ENCODE measurements around the gene FARSA. TPM values are rescaled to one million over a fixed set of nuclear protein-coding genes. Genes with fewer than 3 reads are reported as not detected.

Gene FARSA
- total and polyA plus RNA-seq, 2 donors (not counting 1 experiment from before 2014, with no cell fraction given): 26.4 to 50.1 TPM

DNA sequence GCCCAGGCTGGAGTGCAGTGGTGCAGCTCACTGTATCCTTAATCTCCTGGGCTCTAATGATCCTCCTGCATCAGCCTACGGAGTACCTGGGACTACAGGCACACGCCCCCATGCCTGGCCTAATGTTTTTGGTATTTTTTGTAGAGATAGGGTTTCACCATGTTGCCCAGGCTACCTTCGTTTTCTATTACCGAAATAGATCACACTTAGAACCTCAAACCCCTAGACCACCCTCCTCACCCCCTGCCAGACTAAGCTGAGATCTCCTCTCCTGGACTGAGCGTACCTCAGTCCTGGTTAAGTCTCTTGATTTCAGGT is 46.9 kb downstream of the FARSA start:
- ChIA-PET POLR2A (no interaction called here), CTCF (interaction anchor here (7.1 kb wide), 1 partner anchor 78 kb away, joined by 58 read pairs; no protein-coding TSS in a partner anchor)
- Histone ChIP-seq H3K9ac (ENCODE audit: low read length) (no peak overlapping the region), H3K27me3 (replicated peaks in 1 of 4; ENCODE audit: control extremely low read depth in 1 of 4, control insufficient read depth in 3 of 4, insufficient read depth in 4 of 4, low read length in 3 of 4) (no peaks in the 10 kb centered on the region), H3K9me3 (ENCODE audit: control extremely low read depth in 1 of 3, control insufficient read depth in 2 of 3, insufficient read depth in 1 of 3, low read length in 2 of 3) (peaks cover 0 to 37% (median 5%) of the 10 kb centered on the region in 3 donors), H3K27ac (ENCODE audit: low read length in 2 of 2) (no peak overlapping the region), H3K79me2 (ENCODE audit: control insufficient read depth, insufficient read depth, low read length) (peaks cover 5% of the 10 kb centered on the region), H3K4me2 (replicated peaks; ENCODE audit: low read depth, low read length, poor library complexity, severe bottlenecking) (no peak overlapping the region), H2AFZ (ENCODE audit: insufficient read depth, low read depth, low read length, poor library complexity, severe bottlenecking) (no peak overlapping the region), H3K36me3 (replicated peaks in 1 of 2; ENCODE audit: control extremely low read depth in 1 of 2, control insufficient read depth in 1 of 2, extremely low read depth in 1 of 2, insufficient read depth in 2 of 2, low read length in 1 of 2) (no peaks in the 10 kb centered on the region), H3K4me1 (ENCODE audit: control insufficient read depth in 2 of 2, insufficient read depth in 2 of 2, low read length in 2 of 2) (peaks cover 20 to 36% of the 10 kb centered on the region in 2 donors), H3K4me3 (ENCODE audit: control extremely low read depth in 1 of 5, extremely low read depth in 1 of 5, insufficient read depth in 1 of 5, low read depth in 2 of 5, low read length in 4 of 5) (no peak overlapping the region), H4K20me1 (ENCODE audit: control insufficient read depth, insufficient read depth, low read length, poor library complexity, severe bottlenecking) (peaks cover 5% of the 10 kb centered on the region)
- H3K27me3 Mint-ChIP-seq: no peaks in the 10 kb centered on the region
- DNase-seq (no peak), ATAC-seq (ENCODE audit: low read depth) (no peak)
- TF ChIP-seq, protein P1, sequence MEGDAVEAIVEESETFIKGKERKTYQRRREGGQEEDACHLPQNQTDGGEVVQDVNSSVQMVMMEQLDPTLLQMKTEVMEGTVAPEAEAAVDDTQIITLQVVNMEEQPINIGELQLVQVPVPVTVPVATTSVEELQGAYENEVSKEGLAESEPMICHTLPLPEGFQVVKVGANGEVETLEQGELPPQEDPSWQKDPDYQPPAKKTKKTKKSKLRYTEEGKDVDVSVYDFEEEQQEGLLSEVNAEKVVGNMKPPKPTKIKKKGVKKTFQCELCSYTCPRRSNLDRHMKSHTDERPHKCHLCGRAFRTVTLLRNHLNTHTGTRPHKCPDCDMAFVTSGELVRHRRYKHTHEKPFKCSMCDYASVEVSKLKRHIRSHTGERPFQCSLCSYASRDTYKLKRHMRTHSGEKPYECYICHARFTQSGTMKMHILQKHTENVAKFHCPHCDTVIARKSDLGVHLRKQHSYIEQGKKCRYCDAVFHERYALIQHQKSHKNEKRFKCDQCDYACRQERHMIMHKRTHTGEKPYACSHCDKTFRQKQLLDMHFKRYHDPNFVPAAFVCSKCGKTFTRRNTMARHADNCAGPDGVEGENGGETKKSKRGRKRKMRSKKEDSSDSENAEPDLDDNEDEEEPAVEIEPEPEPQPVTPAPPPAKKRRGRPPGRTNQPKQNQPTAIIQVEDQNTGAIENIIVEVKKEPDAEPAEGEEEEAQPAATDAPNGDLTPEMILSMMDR (IDR thresholded peaks at IDR 0.05): no peak
- intact Hi-C loops (cut with micrococcal nuclease): no loop called here
- 58% methylated on average over 3 of the region's 5 CpGs for WGBS (ENCODE audit: insufficient coverage)
- H3K27ac Mint-ChIP-seq: no peak overlapping the region
- H3K4me3 Mint-ChIP-seq: peak overlapping the region; percentile 62
- no peaks in the 10 kb centered on the region for H3K9me3 Mint-ChIP-seq (ENCODE audit: insufficient read depth)
- H3K4me1 Mint-ChIP-seq: peaks cover 34% of the 10 kb centered on the region

DNA sequence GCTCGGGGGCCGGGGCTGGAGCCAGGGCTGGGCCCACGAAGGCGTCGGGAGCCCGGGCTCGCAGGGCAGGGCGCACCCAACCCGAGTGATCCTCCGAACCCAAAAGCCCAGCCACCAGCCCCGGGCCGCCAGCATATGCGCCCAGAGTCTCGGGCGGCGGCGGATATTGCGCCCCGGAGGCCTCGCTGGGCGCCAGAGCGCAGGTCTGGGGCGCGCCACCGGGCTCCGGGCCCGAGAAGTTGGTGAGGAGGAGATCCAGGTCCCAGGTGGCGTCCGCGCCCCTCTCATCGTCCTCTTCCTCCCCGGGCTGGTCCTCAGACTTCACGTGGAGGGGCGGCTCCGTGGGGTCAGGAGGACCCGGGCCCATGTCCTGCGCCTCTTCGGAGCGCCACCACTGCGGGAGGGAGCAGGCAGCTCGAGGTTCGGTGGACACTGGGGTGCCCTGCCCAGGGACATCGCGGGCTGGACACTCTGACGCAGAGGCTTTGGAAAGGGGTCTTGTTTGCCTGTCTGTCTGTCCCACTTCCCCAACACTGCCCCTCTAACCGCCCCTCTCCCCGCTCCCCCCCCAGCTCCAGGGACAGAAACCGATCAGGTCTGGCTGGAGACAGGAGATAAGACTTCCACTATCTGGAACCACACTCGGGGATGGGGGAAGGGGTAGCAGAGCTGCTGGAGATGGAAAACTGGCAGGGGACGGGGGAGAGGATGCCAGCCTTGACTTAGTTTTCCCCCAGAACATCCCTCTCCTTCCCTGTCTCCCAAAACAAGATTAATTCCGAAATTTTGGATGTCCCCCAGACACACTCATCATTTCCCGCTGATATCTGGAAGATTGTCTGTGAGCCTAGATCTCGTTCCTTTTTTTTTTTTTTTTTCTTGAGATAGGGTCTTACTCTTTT is 47.5 kb downstream of the FARSA start:
- H3K9ac ChIP-seq (ENCODE audit: low read length): peak overlapping the region; percentile 62
- peaks cover under 1% of the 10 kb centered on the region for H3K79me2 ChIP-seq (ENCODE audit: control insufficient read depth, insufficient read depth, low read length)
- H4K20me1 ChIP-seq (ENCODE audit: control insufficient read depth, insufficient read depth, low read length, poor library complexity, severe bottlenecking): no peaks in the 10 kb centered on the region
- H3K4me3 Mint-ChIP-seq: peak overlapping the region; percentile 62
- intact Hi-C loops (cut with micrococcal nuclease): loop anchor here (1.0 kb wide), 1 partner anchor 79 kb away; no protein-coding TSS in a partner anchor
- H3K27me3 Mint-ChIP-seq: no peaks in the 10 kb centered on the region
- peak overlapping the region; percentile 90 for H3K4me2 ChIP-seq (replicated peaks; ENCODE audit: low read depth, low read length, poor library complexity, severe bottlenecking)
- H2AFZ ChIP-seq (ENCODE audit: insufficient read depth, low read depth, low read length, poor library complexity, severe bottlenecking): peak overlapping the region; percentile 66
- ChIA-PET POLR2A (interaction anchor here (0.5 kb wide), 2 partner anchors 9 to 75 kb away, joined by 5 to 7 read pairs; no protein-coding TSS in a partner anchor), CTCF (interaction anchor here (0.6 to 7.1 kb wide), 4 partner anchors 13 to 303 kb away, joined by 3 to 58 read pairs (median 3); partner anchors contain the start of gene CALR)
- peaks cover 29% of the 10 kb centered on the region for H3K4me1 Mint-ChIP-seq
- H3K36me3 ChIP-seq (replicated peaks in 1 of 2; ENCODE audit: control extremely low read depth in 1 of 2, control insufficient read depth in 1 of 2, extremely low read depth in 1 of 2, insufficient read depth in 2 of 2, low read length in 1 of 2): no peaks in the 10 kb centered on the region
- no peaks in the 10 kb centered on the region for H3K27me3 ChIP-seq (replicated peaks in 1 of 4; ENCODE audit: control extremely low read depth in 1 of 4, control insufficient read depth in 3 of 4, insufficient read depth in 4 of 4, low read length in 3 of 4)
- H3K27ac Mint-ChIP-seq: no peak overlapping the region
- peaks cover 17 to 36% of the 10 kb centered on the region in 2 donors for H3K4me1 ChIP-seq (ENCODE audit: control insufficient read depth in 2 of 2, insufficient read depth in 2 of 2, low read length in 2 of 2)
- no peaks in the 10 kb centered on the region for H3K9me3 Mint-ChIP-seq (ENCODE audit: insufficient read depth)
- no peak for DNase-seq
- WGBS (ENCODE audit: insufficient coverage): 10% methylated on average over 46 of the region's 53 CpGs
- TF ChIP-seq, protein P1 (IDR thresholded peaks at IDR 0.05): peak; percentile 33
- no peak for TF ChIP-seq EZH2 (IDR thresholded peaks at IDR 0.05; ENCODE audit: borderline replicate concordance, insufficient read depth, low read depth, low read length, poor library complexity, severe bottlenecking)
- H3K27ac ChIP-seq (ENCODE audit: low read length in 2 of 2): no peak overlapping the region
- H3K9me3 ChIP-seq (ENCODE audit: control extremely low read depth in 1 of 3, control insufficient read depth in 2 of 3, insufficient read depth in 1 of 3, low read length in 2 of 3): peaks cover 0 to 40% (median 5%) of the 10 kb centered on the region in 3 donors
- peak overlapping the region in 4 of 5 experiments; percentile 46 to 60 (median 51) for H3K4me3 ChIP-seq (ENCODE audit: control extremely low read depth in 1 of 5, extremely low read depth in 1 of 5, insufficient read depth in 1 of 5, low read depth in 2 of 5, low read length in 4 of 5)
- no peak for ATAC-seq (ENCODE audit: low read depth)

All from B cell (primary cell).